ENCODE results near the gene DOCK1. TPM values are rescaled to one million over a fixed set of nuclear protein-coding genes. Genes with fewer than 3 reads are reported as not detected.

DOCK1 gene
- polyA plus RNA-seq, 10 donors = 29.4 to 45.4 (median 34.4) TPM

Other genes with a start within 250 kb of the DOCK1 start
- 1 to 10 TPM in 3 of 10 donors, under 1 TPM in 7; 0.27 to 1.3 (median 0.66) TPM for gene C10orf90, start 234.7 kb upstream of the DOCK1 start, polyA plus RNA-seq (ENCODE audit: insufficient read length in 10 of 10)

Data from muscle of back (tissue), 10 donors.